GM19239 (cell line): ENCODE measurements around the gene DAPK2.
"Not testable (repeated sequence)": the region's sequence is repeated elsewhere in the genome, so short reads cannot be mapped to it uniquely, and the experiment has no call there.

ENCODE experiments used
- DNase-seq: peaks from one replicate; pipeline ENCODE4 v3.0.0; 2011; ENCODE audit warnings: low spot score; ENCODE audit not compliant: insufficient read length
- FAIRE-seq: peaks from 2 replicates; lab custom pipeline; 2011; peaks lifted over from hg19 to GRCh38; lab: Jason Lieb, UNC

The DAPK2 gene

DNA sequence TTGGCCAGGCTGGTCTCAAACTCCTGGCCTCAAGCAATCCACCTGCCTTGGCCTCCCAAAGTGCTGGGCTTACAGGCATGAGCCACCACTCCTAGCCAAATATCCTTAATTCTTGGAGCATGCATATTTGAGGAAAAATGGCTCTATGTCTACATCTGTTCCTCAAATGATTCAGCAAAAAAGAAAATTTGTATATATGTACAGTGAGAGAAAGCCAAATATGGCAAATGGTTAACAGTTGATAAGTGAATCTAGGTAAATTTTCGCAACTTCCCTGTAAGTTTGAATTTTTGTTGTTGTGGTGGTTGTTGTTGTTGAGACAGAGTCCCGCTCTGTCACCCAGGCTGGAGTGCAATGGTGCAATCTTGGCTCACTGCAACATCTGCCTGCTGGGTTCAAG, 12.8 kb upstream of the DAPK2 start:
- not testable (repeated sequence) for DNase-seq, FAIRE-seq

- DNase-seq: no peak
Measured at GRCh38 chr15:64058279-64058678, 12.0 kb upstream of the DAPK2 start.

DNA sequence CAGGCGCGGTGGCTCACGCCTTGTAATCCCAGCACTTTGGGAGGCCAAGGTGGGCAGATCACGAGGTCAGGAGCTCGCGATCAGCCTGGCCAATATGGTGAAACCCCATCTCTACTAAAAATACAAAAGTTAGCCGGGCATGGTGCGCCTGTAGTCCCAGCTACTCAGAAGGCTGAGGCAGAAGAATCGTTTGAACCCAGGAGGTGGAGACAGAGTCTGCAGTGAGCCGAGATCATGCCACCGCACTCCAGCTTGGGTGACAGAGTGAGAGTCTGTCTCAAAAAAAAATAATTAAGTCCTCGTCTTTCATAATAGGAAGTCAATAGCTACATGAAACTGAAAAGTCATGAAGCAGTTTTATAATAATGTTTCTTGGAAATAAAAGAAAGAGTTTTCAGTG, 7.4 kb upstream of the DAPK2 start:
- DNase-seq, FAIRE-seq: not testable (repeated sequence)

More at GRCh38 chr15:64058279-64058678, 12.0 kb upstream of the DAPK2 start:
- no peak for FAIRE-seq

DNA sequence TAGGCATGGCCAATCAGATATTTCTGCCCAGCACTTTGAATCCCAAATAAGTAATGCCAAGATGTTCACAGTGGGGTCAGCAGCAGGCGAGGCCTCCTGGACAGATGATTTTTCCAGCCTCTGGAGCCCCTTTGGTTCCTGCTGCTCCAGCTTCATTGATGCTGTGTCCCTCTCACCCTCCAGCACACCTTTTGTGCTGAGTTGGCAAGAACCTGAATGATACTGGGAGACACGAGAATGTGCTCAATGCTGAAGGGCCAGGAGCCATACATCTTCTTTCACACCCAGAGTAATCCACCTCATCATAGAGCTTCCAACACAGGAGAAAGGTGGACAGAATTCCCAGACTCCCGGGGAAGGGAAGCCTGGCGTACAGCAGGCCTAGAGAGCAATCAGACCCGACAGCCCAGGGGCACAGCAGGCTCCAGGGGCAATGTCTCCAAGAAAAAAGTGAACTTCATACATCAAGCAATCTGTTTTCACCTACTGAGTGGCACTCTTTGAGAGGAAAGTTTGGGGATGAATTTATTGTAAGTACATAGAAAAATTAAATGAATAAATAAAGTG, 6.7 kb upstream of the DAPK2 start:
- no peak for FAIRE-seq
- no peak for DNase-seq

GRCh38 chr15:64051407-64052259, 5.3 kb upstream of the DAPK2 start:
- FAIRE-seq (no peak), DNase-seq (no peak)

DNA sequence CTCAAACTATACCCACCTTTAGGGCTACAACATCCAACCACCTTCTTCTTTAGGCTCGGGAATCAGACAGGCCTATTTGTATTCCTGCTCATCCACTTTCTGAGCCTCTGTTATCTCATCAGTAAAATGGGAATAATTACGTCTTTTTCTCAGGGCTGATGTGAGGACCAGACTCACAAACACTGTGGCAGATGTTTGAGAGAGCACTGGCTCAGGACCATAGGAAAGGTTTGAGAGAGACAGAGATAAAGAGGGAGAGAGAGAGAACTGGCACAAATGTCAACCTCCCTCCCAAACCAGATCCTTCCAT, 4.8 kb upstream of the DAPK2 start:
- DNase-seq: no peak

DNA sequence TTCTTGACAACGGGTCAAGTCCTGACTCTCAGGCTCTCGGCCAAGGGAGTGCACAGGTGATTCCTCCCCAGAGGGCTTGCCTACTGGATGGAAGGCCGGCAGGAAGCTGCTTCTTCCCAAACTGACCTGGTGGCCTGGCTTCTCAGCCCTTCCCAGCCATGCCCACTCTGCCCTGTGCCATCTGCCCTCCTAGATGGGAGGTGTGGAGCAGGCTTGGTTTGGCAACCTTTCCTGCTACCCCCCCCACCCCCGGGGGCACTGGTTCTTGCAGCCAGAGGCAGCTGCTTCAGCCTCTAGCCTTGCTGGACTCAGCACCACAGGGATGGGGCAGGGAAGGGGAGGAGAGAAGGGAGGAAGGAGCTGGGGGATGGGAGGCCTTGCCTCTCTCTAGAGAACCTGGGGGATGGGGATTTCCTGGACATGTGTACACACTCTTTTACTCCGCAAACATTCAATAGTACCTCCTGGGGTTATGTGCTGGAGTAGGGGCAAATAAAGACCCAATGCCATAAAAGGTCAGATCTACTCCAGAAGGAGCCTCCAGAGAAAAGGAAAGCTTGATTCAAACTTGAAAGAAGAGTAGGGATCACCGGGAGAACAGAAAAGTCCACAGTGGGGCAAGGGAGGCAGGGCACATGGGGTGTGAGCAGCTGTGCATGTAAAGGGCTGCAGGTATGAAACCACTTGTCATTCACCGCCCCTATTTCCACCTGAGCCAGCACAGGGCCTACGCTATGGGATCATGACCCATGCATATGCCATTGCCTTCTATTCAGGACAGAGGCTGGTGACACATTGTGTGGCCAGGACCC, 4.2 kb upstream of the DAPK2 start:
- FAIRE-seq (no peak), DNase-seq (no peak)

More for the DNA sequence above, 4.8 kb upstream of the DAPK2 start:
- FAIRE-seq: no peak

DNA sequence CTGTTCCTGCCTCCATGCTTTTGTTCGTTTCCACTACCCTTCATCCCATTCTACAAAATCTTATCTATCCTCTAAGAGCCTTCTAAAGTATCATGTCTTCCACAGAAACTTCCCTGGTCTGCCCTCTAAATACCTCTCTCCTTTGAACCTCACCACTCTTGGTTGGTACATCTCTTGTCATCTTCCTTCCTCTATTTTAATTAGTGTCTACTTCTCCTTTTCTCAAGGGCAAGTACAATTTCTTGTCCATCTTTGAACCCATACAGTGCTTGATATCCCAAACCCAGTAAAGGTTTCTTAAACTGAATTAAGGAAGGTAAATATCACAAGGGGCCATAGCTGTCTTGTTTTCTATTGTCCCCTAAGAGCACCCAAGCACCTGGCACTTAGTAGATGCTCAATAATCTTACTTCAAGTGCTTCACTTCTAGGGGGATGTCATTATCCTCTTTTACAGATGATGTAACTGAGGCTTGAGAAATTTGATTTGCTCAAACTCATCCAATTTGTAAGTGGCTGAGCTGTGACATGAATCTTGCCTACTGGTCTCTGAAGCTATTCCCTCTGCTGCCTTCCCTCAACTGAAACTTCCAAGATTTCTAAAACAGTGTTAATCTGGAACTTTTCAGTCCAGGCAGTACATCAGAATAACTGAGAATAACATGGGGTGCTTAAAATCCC, 2.6 kb upstream of the DAPK2 start:
- no peak for DNase-seq

DNA sequence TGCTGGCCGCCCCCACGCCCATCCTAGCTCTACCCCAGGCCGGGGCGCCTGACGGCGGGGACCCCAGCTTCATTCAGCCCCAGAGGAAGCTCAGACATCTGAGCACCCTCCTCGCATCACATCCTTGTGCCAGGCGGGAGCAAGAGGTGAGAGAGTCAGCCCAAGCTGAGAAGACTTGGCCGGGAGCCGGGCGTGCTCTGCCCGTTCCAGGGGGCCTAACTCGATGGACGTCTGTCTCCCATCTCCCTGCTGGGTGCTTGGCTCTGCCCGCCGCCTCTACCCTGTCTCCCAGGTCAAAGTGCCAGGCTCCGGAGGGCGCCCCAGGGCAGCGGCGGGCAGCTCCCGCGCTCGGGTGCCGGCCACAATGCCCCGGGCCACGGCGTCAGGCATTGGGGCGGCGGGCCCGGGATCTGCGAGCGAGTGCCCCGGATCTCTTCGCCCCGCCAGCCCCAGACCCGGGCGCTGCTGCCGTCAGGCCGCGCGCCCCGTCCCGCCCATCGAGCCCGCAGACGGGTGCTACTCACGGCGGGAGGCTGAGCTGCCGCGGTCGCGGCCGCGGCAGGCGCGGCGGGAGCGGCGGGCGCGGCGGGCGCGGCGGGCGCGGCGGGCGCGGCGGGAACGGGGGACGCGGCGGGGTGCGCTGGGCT, 388 bp downstream of the DAPK2 start:
- FAIRE-seq (no peak), DNase-seq (peak; percentile 26)

More for the DNA sequence above, 2.6 kb upstream of the DAPK2 start:
- no peak for FAIRE-seq

DNA sequence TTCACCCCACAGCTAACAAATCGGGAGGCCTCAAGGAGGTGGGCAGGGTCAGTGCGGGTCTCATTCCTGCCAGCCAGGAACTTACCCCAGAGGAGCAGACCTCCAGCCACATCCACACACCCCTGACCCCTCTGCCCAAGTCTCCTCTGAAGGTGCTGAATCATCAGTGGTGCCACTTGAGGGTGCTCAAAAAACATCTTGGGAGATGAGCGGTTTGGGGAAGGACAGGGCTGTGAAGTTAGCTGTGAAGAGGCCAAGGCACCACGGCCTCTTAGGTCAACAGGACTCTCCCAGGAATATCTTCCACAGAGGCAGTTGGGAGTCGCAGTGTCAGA, 1.2 kb downstream of the DAPK2 start:
- FAIRE-seq (no peak), DNase-seq (no peak)

DNA sequence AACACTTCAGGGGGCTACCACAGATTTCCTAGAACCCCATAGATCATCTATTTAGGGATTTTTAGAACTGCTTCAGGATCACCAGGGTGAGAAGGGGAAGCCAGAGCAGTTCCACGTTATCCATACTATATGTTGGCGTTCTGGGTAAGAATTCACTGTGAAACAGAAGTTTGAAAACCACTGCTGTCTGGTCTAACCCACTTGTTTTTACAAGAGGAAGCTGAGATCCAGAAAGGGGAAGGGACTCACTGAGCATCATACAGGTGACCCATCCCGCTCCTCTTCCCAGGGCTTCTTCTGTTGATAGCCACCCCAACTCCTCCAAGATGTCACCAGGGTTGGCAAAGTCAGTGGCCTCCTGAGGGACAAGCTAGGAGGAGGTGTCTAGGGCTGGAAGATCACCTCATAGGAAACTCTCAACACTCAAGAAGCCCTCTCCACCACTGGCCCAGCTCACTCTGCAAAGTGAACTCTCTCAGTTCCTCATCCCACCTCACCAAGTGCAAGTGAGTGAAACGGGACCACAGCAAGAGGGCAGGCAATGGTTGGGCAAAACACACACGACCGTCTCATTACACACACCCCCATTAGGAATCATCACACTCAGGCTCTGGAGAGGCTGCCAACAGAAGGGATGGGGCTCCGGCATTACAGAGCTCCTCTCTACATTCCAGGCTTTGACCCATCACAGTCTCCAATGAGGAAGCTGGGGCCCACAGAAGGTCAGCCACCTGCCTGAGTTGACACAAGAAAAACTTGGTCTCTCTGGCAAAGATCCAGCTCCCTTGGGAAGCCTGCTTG, 1.8 kb downstream of the DAPK2 start:
- FAIRE-seq (peak; percentile 94), DNase-seq (peak; percentile 67)

DNA sequence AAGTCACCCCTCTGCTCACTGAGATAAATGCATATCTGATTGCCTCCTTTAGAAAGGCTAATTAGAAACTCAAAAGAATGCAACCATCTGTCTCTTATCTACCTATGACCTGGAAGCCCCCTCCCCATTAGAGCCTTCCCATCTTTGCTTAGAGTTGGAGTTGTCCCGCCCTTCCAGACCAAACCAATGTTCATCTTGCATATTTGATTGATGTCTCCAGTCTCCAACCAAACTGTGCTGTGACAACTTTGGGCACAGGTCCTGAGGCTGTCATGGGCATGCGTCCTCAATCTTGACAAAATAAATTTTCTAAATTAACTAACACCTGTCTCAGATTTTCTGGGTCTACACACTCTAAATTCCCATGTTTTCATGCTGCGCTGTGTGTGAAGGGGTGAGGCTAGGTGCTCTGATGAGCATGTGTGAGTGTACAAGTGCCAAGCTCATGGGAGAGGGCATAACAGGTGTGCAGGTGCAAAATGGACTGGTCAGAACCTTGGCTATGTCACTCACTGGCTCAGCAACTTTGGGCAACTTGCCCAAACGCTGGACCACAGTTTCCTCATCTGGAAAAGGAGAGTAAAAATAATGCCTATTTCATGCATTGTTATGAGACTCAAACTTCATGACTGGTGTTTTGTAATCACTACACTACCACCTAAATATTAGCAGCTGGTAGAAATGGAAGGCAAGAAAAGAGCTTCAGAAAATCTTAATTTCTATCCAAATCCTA, 7.2 kb downstream of the DAPK2 start:
- DNase-seq (no peak), FAIRE-seq (no peak)

GRCh38 chr15:64037966-64038365, 8.3 kb downstream of the DAPK2 start:
- FAIRE-seq: no peak

GRCh38 chr15:64037116-64037515, 9.2 kb downstream of the DAPK2 start:
- FAIRE-seq (no peak), DNase-seq (no peak)

More at GRCh38 chr15:64037966-64038365, 8.3 kb downstream of the DAPK2 start:
- DNase-seq: no peak

DNA sequence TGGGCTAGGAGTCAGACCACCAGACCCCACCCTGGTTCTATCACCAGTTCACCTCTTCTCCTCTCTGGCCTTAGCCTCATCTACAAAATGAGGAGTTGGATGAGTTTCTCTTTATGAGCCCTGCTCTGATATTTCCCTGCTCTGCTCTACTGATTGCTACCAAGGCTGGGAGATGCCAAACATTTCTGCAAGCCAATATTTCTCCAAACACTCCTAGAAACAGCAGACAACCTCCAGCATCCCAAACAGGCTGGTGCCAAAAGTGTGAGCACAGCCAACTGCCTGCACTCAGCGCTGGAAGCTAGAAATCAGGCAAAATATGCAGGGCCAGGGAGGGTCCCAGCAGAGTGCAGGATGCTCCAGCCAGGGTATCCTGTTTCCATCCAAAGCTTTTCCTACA, 10.8 kb downstream of the DAPK2 start:
- DNase-seq: no peak
- no peak for FAIRE-seq

GRCh38 chr15:64034519-64034918, 11.8 kb downstream of the DAPK2 start:
- FAIRE-seq (no peak), DNase-seq (no peak)

DNA sequence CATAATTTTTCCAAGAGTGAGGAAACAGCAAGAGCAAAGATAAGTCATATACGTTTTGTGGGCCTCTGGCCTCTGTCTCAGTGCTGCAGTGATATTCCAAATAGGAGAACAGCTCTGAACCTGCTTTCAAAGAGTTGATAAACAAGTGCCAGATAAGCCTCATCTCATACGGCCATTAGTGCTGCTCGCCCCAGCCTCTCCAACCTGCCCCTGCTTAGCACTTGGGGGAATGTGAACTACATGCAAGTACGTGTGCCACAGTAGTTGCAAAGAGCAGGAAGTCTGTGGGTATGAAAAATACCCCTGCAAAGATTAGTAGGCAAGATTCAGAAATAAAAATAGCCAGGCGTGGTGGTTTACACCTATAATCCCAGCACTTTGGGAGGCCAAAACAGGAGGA, 14.0 kb downstream of the DAPK2 start:
- no peak for FAIRE-seq
- no peak for DNase-seq

- DNase-seq (no peak), FAIRE-seq (no peak)
Measured at GRCh38 chr15:64030123-64030522, 16.2 kb downstream of the DAPK2 start.

GRCh38 chr15:64029633-64030032, 16.7 kb downstream of the DAPK2 start:
- DNase-seq: no peak
- FAIRE-seq: no peak
